Hepatocyte (in vitro differentiated cells): Measurements from ENCODE around the gene IGSF22.

Source experiments
- CTCF ChIP-seq: fragments of 200-600 bp; sonication (generic); IDR thresholded peaks from 2 replicates; pipeline ENCODE4 v1.5.1; 2016; ENCODE audit warnings: antibody characterized with exemption, mild to moderate bottlenecking; ENCODE audit not compliant: poor library complexity
- EZH2 ChIP-seq: fragments of 200-600 bp; sonication (generic); IDR thresholded peaks from 2 replicates; pipeline ENCODE4 v1.6.1; 2016; ENCODE audit warnings: antibody characterized with exemption, mild to moderate bottlenecking, borderline replicate concordance

GRCh38 chr11:18729426-18729825, 3.4 kb upstream of the IGSF22 start:
- TF ChIP-seq EZH2 = no peak
- TF ChIP-seq CTCF = no peak
